NCI-H1417 treated with DMSO at 0.1 percent for 48 hours (cell line): Measurements from ENCODE around the gene SORBS2.

Experiments used
- DNase-seq: peaks from one replicate; lab custom pipeline; 2025; lab: John Stamatoyannopoulos, UW

SORBS2 gene

DNA sequence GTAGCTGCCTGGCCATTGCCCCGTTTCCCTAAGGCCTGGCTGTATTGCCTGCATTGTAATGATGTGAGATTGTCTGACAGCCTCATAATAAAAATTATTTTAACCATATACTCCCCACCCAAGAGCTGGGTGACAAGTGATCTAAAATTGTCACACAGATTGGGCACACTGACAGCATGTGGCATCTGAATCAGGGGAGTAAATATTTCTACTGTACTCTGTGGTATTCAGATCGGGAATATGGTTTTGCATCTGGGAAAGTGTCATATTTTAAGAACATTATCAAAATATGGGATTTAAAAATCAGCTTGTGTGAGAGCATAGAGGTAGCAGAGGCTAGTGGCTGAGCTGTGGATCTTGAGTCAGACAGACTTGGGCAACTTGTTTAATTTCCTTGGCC, 140.9 kb downstream of the SORBS2 start:
- DNase-seq, result no peak

DNA sequence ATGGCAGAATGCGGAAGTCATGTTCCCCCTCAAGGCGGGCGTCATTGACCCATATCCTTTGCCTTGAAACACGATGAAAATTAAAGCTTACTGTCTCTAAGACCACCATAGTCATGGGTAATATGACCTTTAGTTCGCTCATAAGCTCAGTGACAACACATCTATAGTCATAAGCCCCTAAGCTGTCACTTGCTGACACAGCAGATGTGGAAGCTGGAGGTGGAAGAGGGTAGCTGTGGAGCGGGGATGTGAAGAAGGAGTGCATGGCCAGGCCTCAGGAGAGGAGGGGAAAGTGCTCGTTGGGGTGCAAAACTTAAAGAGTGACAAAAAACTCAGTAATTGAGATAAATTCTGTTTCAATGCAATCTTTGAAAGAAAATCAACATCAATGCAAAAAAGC, 142.7 kb downstream of the SORBS2 start:
- no peak for DNase-seq

DNA sequence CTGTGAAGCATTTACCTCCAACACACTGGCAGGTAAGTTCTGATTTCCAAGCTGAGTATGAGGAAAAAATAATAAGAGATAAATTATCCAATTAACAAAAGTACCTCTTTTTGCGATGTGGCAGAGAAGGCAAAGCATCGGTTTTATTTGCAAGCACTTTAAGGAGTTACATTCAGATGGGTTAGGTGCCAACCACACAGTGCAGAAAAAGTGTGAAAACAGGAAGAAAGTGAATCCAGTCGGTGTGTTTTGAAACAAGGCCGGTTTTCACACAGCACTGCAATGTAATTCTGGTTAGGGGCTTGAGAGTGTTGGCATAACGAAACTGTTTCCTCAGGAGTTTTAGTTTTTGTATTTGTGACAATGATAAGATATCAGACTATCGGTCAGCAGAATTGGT, 145.8 kb downstream of the SORBS2 start:
- no peak for DNase-seq

DNA sequence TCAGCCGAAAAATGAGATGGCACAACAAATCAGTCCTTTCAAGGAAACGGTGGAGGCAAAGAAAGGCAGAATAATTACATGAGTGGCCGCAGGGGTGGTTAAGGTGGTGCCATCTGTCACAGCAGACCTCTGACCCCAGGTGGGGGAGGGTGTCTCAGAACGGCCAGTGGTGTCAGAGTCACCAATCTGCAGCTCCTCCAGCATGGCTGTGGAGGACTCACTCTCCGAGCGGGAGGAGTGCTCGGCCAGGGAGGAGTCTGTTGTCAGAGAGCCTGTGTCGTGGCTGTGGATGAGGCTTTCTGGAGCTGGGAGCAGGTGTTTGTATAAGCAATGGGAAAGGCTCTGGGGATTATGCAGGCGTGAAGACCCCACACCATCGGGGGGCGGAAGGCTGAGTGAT, 146.3 kb downstream of the SORBS2 start:
- no peak for DNase-seq

DNA sequence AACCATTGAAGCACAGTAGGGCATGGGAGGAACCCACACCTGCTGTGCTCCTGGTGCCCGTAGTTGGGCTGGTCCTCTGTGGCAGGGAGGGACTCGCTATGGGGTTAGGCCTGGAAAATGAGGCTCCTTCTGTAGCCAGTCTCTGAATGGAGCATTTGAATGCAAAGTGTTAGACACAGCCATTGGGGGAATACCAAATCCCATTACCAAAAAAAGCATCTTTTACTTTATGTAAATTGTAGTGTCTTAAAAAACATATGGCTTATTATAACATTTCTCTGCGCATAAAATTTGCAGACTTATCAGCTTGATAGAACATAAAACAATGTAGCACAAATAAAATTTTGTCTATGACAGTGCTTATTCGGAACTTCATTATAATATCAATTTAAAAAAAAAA, 147.5 kb downstream of the SORBS2 start:
- no peak for DNase-seq

DNA sequence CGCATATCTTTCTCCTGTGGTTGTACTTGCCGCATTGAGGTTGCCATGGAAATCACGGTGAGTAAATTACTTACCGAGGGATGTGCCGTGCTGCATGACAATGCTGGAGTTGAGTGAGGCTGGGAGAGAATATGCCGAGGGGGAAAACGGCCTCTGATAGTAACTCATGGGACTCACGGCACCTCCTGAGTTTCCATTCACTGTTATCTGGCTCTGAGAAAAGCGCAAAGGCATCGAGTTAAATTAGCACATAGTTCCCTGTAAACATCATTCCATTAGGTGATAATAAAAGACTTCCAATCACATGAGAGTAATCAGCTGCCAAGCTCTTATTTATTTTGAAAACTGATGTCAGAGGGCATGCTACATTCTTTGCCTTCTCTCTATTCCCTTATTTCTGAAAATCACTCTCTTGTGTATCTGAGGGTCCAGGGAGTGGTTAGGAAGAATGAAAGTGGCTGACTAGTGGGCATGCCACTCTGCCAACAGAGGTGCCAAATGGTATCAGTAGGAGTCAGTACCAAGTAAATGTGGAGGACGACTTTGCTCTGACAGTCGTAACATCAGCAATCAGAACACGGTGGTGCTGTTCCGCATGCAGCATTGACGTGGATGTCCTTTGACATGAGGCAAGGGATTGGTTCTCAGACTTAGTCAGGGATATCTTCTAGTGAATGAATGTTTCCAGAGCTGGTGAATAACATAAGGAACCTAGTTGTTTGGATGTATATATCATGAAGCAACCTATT, 149.8 kb downstream of the SORBS2 start:
- DNase-seq, result no peak

DNA sequence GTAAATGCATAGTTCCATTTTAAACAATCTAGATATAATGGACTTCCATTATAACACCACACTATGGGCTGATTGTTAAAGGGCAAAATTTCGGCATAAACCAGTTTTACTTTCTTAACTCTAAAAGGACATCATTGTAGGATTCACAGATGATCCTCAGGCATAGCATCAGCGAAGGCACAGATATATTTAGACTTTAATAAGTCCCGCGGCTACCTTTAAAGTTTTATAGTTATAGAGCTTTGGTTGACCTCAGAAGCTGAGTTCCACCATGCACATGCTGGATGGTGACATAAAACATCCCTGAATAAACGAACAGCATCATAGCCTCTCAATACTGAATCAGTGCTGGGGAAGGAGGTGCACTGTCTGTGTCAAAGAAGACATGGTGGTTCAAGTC, 151.7 kb downstream of the SORBS2 start:
- no peak for DNase-seq

DNA sequence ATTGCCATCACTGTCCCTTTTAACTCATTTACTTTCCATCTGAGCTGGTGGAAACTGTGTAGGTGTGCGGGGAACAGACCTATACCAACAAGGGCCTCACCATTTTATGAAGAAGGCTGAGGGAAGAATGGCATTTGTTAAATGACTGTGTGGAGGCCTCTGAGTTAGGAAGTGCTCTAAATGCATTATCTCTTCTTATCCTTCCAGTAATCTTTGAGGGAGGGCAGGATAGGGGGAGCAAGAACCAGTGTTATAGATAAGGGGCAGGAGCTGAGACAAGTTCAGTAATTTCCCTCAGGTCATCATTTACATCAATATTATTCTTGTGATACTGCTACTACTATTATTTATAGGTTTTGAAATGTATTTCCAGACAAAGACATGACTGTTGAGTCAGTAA, 154.3 kb downstream of the SORBS2 start:
- no peak for DNase-seq

DNA sequence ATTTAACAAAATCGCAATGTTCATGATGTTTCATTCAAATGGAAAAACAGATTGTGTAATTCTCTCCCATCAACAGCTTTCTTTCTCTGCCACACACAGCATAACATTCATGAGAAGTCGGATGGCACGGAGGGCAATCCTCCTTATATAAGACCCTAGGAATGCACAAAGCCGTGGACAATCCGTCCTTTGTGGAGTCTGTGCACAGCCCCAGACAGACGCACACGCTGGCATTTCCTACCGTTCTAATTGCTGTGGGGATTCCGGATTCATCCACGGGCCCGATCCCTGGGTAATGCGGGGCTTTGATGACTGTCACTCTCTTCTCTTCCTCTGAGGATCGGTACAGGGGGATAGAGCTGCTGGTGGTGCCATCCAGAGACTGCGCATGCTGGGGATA, 154.8 kb downstream of the SORBS2 start:
- no peak for DNase-seq

DNA sequence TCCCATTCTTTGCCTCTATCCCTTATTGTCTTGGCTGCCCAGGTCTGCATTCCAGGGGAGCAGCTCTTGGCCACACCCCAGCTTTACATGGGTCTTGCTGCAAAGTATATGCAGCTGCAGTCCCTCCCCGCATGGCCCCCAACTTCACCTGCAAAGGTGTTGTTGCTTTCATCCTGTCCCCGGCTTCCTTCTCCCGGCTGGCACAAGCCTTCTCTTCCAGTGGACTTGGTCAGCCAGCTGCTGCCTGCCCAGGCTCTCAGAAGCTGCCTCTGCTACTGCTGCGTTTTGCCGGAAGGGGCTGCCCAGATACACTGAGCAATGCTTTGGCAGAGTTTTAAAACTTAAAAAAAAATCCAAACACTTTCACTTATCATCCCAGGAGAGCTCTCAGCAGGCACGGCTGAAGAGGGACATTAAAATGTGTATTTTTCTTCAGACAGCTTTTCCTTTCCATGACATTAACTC, 155.5 kb downstream of the SORBS2 start:
- no peak for DNase-seq

DNA sequence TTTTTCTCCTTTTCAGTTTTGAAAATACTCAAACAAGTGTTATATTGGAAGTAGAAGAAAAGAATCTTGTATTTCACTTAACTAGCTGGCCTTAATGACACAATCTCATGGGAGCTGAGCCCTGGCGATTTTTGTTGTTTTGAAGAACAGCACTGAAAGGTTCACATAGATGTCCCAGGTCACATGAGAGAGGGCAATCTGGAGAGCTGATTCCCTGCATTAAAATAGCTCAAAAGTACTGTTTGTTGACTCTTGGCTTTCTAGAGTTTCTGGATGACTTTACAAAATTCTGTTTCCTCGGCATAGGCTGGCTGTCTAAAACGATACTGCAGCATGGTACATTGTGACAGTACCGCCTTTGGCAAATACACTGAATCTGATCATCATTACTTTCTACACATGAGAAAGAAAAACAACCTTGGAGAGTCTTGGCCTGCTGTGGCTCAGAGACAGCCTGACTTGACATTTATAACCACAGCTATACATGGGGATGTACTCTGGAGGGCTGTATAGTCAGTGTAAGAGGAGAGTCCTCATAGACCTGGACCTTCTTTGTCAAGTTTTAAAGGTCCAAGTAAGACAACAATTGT, 156.9 kb downstream of the SORBS2 start:
- DNase-seq, result no peak

DNA sequence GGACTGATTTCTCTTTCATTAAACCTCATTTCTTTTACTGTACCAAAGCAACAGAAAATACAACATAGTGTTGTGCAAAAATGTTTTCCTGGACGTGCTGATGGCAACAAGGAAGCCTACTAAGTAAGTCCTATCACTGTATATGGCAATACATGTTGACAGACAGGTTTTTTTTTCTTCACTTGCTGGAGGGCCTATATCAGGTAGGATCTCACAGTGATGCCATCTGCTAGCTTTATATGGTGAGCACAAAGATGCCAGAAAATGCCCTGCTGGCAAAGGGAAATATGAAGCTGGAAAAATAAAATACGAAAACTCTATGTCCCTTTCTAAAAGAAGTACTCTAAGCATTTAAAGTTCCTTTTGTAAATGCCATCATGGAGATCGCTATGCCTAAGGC, 157.7 kb downstream of the SORBS2 start:
- DNase-seq, result no peak

DNA sequence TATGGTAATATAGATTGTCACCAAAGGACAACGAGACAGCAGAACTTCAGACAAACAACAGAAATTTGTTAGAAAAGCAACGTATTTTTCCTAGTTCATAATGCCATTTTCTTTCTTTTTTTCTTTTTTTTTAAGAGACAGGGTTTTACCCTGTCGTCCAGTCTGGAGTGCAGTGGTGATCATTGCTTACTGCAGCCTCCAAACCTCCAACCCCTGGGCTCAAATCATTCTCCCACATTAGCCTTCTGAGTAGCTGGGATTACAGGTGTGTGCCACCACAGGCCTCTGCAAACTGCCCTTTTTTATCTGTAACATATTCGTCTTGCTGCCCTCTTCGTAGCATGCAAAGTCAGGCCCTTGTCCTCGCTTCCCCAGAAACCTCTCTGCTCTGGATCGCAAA, 160.1 kb downstream of the SORBS2 start:
- DNase-seq, result no peak

DNA sequence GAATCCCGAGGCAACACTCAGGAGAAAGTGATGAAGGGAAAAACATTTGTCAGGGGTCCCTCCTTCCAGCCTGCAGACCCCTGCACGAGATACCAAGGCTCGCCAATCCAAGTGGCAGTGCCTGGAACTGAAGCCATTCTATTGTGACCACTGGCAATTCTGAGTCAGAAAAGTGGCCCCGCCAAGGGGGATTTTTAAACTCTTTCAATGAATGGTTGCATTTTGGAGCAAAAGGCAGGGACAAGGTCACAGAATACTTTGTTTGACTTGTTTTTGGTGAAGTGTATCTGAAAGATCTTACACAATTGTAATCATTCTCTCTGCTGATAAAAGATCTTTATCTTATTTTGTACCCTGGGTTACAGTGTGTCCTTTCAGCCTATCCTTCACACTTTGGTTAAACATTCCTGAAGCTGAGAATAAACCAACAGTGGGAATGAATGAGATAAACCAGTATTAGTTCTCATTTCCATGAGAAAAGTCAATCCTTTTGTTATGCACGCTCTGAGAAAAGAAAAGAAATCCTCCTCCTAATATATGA, 160.8 kb downstream of the SORBS2 start:
- DNase-seq, result no peak

DNA sequence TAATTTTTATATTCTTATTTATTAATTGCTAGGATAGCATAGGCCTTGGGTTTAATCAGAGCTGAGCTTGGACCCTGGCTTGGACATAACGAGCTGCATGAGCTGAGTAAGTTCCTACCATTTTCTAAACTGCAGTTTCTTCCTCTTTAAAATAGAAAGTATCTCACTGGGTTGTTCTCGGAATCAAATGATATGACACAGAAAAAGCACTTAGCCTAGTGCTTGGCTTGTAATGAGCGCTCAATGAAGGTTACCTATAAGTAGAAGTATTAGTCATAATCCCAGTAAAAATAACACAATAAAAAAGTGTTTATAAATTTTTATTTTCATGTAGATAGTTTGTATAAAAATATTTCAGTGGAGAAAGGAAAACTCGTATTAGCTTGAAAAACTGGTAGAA, 163.4 kb downstream of the SORBS2 start:
- DNase-seq, result no peak

DNA sequence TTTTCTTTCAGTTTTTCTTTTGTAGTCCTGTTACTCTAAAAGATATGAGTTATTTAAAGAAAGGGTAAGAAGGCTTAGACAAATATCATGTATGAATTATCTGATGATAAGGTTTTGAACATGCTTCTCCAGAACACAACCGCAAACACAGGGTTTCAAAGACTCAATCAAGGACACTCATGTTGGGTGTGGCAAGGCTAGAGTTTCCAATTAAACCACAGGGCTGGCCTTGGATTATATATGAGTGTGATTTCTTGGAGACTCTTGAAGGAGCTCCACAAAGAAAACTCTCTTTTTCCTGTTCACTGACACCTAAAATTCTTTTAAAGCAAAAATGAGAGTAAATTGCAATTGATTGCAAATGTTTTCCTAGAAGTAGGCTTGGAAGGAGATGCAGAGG, 166.6 kb downstream of the SORBS2 start:
- DNase-seq, result no peak

DNA sequence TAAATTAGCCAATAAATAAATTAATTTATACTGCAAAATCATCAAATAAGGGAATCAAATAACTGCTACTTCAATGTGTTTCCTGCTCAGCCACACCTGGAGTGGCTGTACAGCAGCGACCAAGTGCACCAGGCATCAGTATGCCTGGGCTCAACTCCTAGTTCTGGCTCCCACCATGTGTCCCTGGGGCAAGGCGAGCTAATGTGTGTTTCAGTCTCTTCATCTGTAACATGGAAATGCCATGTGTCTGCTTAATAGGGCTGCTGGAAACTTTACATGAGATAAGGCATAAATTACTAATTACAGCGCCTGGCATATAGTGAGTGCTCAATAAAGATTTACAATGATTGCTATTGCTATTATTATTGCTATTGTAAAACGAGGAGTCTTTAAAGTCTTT, 167.6 kb downstream of the SORBS2 start:
- no peak for DNase-seq

DNA sequence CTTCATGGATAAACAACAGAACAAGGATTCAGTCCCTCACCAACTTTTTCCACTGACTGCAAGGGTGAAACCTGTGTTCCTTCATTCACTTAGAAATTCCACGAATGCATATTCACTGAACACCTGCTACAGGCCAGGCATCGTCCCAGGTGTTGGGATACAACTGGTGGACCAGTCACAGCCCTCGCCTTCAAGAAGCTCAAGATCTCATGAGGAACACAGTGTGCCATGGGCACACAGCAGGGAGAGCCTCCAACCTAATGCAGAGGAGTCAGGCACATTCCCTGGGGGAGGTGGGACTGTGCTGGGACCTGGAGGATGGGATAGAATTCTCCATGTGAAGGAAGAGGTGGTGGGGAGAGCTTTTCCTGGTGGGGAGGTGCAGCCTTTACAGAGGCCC, 169.1 kb downstream of the SORBS2 start:
- DNase-seq, result no peak

DNA sequence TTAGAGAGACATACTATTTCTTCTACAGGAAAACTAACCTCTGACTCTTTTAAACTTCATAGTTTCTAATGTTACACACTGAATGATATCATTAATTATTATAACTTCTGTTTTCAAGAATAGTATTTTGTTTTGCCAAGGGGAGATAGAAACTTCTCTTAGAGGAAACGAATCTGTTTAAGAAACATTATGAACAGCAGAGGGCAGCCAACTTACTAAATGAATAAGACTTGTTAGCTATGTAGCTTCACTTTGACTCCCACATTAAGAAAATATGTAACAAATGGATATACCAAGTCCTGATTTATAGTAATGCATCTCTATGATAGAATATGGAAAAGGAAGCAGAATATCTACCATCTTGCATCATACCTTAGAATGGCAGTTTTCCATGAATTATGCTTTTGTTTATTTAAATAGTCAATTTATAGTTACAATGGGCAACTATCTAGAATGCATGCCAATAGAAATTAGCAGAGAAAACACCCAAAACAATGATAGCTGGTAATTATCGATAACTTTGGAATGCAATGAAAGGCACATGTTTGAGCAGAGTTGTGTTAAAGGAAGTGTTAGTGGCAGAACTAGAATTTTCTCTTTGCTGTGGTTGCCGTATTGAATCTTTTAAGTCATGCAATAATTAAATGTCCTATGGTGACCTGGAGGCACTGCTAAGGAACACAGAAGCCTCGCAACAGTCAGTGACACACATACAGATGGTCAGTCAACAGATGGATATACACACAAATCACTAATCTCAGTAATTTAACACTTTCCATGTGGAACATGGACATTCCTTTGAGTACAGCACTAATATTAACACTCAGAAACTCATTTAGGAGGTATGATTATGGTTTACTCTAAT, 171.0 kb downstream of the SORBS2 start:
- no peak for DNase-seq

DNA sequence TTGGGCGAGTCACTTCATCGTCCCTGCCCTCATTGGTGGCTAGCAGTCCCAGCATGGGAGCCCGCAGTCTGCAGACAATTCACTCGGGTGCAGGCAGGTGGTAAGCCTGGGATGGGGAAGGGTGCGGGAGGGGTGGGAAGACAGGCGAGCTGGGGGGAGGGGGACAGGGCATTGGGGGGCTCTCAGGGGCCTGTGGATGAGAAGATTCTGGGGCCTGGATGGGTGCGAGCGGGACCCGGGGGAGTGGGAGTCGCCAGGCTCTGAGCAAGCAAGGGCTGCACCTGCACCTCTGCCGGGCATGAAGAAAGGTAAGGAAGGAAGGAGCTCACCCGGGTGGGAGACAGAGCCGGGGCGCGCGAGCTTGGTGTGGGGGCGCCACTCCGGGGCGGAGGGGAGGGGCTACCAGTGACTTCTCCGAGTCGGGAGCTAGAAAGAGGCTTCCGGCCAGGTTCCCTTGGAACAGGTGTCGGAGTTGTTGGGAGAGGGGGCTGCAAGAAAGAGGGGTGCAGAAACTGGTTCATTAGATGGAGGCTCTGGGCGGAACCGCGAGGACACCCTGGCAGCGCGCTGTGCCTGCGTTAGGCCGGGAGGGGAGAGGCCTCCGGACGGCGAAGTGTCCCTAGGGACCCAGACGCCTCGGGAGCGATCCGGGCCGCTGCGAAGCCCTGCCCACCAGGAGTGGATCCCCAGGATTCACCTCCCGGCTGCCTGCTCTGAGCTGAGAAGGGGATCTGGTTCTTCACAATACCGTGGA, 173.3 kb downstream of the SORBS2 start:
- DNase-seq, result no peak

DNA sequence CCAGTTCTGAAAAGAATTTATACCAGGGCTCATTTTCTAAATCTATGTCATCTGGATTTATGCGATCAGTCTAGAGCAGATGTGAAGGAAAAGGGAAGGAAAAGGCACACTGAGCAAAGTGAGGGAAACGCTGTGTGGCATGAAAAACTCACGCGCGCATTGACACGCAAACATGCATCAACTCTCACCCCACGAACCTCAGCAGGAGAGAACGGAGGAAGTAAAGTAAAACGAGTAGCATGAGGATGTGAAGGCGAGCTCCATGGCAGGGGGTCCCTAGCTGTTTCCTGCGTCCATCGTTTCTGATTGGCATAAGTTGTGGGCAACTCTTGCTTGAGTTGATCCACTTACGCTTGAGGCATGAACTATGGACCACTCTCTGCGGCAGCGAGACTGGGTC, 173.9 kb downstream of the SORBS2 start:
- DNase-seq, result no peak
